DND-41 (cell line): Measurements from ENCODE around the gene HPCAL1.

Source experiments
- ATAC-seq: fragments of 200-7000 bp; cut with Tn5 transposase; 3 replicates; pipeline ENCODE4 v1.9.1; 2021; ENCODE audit warnings: low read depth; ENCODE audit not compliant: insufficient read depth
- DNase-seq: peaks from one replicate; pipeline ENCODE4 v3.0.0-alpha.2; 2020
- H2AFZ ChIP-seq: 2 replicates; pipeline ENCODE4 v1.6.0; 2012; ENCODE audit warnings: low read depth, low read length
- H3K27ac ChIP-seq: 2 replicates; pipeline ENCODE4 v1.5.1; 2012; ENCODE audit warnings: low read length, inconsistent platforms
- H3K27me3 ChIP-seq: fragments of 200-600 bp; sonication (generic); 2 replicates; pipeline ENCODE4 v1.6.0; 2012; ENCODE audit warnings: low read length, mild to moderate bottlenecking, inconsistent platforms; ENCODE audit not compliant: insufficient read depth, poor library complexity
- H3K36me3 ChIP-seq: 2 replicates; pipeline ENCODE4 v1.5.1; 2012; ENCODE audit warnings: low read length, inconsistent platforms; ENCODE audit not compliant: insufficient read depth
- H3K4me1 ChIP-seq: 2 replicates; pipeline ENCODE4 v1.5.1; 2012; ENCODE audit warnings: mild to moderate bottlenecking, low read length; ENCODE audit not compliant: insufficient read depth
- H3K4me2 ChIP-seq: 2 replicates; pipeline ENCODE4 v1.6.0; 2012; ENCODE audit warnings: mild to moderate bottlenecking, moderate library complexity, low read length, inconsistent platforms; ENCODE audit not compliant: insufficient read depth
- H3K4me3 ChIP-seq, 2 experiments: fragments of 200-600 bp in 1 of 2; shearing (Covaris generic) in 1 of 2; 2 replicates each; pipeline ENCODE4 v1.5.1; 2012 to 2016; ENCODE audit warnings: inconsistent platforms in 2 of 2, low read length in 2 of 2, mild to moderate bottlenecking in 2 of 2, low read depth in 1 of 2, moderate library complexity in 1 of 2
- H3K79me2 ChIP-seq: 2 replicates; pipeline ENCODE4 v1.6.0; 2012; ENCODE audit warnings: low read length, inconsistent platforms; ENCODE audit not compliant: insufficient read depth
- H3K9ac ChIP-seq: 2 replicates; pipeline ENCODE4 v1.6.0; 2012; ENCODE audit warnings: low read depth, mild to moderate bottlenecking, inconsistent platforms, low read length, moderate library complexity
- H3K9me3 ChIP-seq: 2 replicates; pipeline ENCODE4 v1.5.1; 2012; ENCODE audit warnings: low read length, moderate library complexity, mild to moderate bottlenecking, inconsistent platforms; ENCODE audit not compliant: insufficient read depth, severe bottlenecking
- H4K20me1 ChIP-seq: 2 replicates; pipeline ENCODE4 v1.6.0; 2012; ENCODE audit warnings: low read length; ENCODE audit not compliant: insufficient read depth
- EZH2 ChIP-seq: IDR thresholded peaks from 3 replicates; pipeline ENCODE4 v1.6.1; 2012; ENCODE audit warnings: borderline replicate concordance, low read depth, mild to moderate bottlenecking, moderate library complexity, low read length, inconsistent platforms; ENCODE audit not compliant: severe bottlenecking
- TF ChIP-seq, protein P1 (sequence below): IDR thresholded peaks from 2 replicates; pipeline ENCODE4 v1.5.1; 2012; ENCODE audit warnings: borderline replicate concordance, low read length, moderate library complexity, mild to moderate bottlenecking; ENCODE audit not compliant: poor library complexity, severe bottlenecking; ENCODE audit errors: extremely low read depth

HPCAL1 gene

GRCh38 chr2:10436583-10437110 is 133.9 kb downstream of the HPCAL1 start:
- Histone ChIP-seq H4K20me1 (peaks cover 14% of the 10 kb centered on the region), H3K36me3 (peaks cover 31% of the 10 kb centered on the region), H3K9me3 (no peaks in the 10 kb centered on the region), H3K79me2 (no peaks in the 10 kb centered on the region), H2AFZ (no peak overlapping the region), H3K9ac (no peak overlapping the region), H3K4me1 (peaks cover 3% of the 10 kb centered on the region; the same call in 1 of the 2 replicates), H3K4me3 (no peak overlapping the region), H3K27me3 (no peaks in the 10 kb centered on the region), H3K27ac (no peak overlapping the region), H3K4me2 (no peak overlapping the region)
- TF ChIP-seq EZH2 = no peak
- TF ChIP-seq, protein P1, sequence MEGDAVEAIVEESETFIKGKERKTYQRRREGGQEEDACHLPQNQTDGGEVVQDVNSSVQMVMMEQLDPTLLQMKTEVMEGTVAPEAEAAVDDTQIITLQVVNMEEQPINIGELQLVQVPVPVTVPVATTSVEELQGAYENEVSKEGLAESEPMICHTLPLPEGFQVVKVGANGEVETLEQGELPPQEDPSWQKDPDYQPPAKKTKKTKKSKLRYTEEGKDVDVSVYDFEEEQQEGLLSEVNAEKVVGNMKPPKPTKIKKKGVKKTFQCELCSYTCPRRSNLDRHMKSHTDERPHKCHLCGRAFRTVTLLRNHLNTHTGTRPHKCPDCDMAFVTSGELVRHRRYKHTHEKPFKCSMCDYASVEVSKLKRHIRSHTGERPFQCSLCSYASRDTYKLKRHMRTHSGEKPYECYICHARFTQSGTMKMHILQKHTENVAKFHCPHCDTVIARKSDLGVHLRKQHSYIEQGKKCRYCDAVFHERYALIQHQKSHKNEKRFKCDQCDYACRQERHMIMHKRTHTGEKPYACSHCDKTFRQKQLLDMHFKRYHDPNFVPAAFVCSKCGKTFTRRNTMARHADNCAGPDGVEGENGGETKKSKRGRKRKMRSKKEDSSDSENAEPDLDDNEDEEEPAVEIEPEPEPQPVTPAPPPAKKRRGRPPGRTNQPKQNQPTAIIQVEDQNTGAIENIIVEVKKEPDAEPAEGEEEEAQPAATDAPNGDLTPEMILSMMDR = no peak
- ATAC-seq (no peak), DNase-seq (no peak)

- Histone ChIP-seq H3K9me3 (no peaks in the 10 kb centered on the region), H3K4me2 (no peak overlapping the region), H3K9ac (no peak overlapping the region), H3K27ac (no peak overlapping the region), H3K79me2 (no peaks in the 10 kb centered on the region), H3K4me3 (no peak overlapping the region), H3K27me3 (no peaks in the 10 kb centered on the region), H3K4me1 (peaks cover 3% of the 10 kb centered on the region; the same call in 1 of the 2 replicates), H2AFZ (no peak overlapping the region), H3K36me3 (peaks cover 43% of the 10 kb centered on the region), H4K20me1 (peaks cover 20% of the 10 kb centered on the region)
- TF ChIP-seq, protein P1 = no peak
- no peak for TF ChIP-seq EZH2
- DNase-seq (no peak), ATAC-seq (no peak)
These were observed 135.1 kb downstream of the HPCAL1 start for GRCh38 chr2:10437806-10438205.

DNA sequence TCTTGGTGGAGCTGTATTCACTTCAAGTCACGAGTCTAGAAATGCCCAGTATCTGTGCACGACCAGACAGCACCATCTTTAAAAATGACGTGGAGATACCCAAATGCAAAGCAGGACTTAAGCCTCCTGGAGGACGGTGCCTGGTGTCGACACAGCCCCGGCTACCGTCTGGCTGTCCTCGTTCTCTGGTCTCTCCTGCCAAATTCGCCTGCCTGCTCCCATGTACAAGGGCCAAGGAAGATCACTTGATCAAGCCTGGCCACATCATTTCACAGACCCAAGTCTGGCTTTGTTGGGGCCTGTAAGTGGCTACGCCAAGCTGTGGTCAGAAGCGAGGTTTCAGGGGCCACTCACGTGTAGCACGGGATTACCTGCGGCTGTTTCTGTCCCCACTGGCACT is 136.0 kb downstream of the HPCAL1 start:
- no peak for TF ChIP-seq EZH2
- TF ChIP-seq, protein P1 = no peak
- Histone ChIP-seq H3K79me2 (0 out of 2 replicates have a peak, but pooled peaks cover 2% of the 10 kb centered on the region), H3K36me3 (peaks cover 52% of the 10 kb centered on the region), H4K20me1 (peaks cover 29% of the 10 kb centered on the region; the same call in 1 of the 2 replicates), H3K27ac (no peak overlapping the region), H3K9me3 (no peaks in the 10 kb centered on the region), H2AFZ (no peak overlapping the region), H3K27me3 (no peaks in the 10 kb centered on the region), H3K4me2 (no peak overlapping the region), H3K4me1 (peaks cover 3% of the 10 kb centered on the region; the same call in 1 of the 2 replicates), H3K4me3 (no peak overlapping the region), H3K9ac (no peak overlapping the region)
- ATAC-seq = no peak
- no peak for DNase-seq
